Muscle of leg (tissue), 11 donors: ENCODE measurements around the gene ACTN2. TPM values are rescaled to one million over a fixed set of nuclear protein-coding genes. Genes with fewer than 3 reads are reported as not detected.
"Not testable (repeated sequence)": the region's sequence is repeated elsewhere in the genome, so short reads cannot be mapped to it uniquely, and the experiment has no call there.

Experiments used
- DNase-seq: peaks from one replicate; pipeline ENCODE4 v3.0.0; 2013
- H3K27ac ChIP-seq: one replicate; pipeline ENCODE4 v1.5.1; 2013; ENCODE audit warnings: mild to moderate bottlenecking, low read length, control low read depth
- H3K27me3 ChIP-seq: one replicate; pipeline ENCODE4 v1.6.1; 2013; ENCODE audit warnings: low read length; ENCODE audit not compliant: control insufficient read depth, insufficient read depth
- H3K36me3 ChIP-seq: one replicate; pipeline ENCODE4 v1.6.1; 2013; ENCODE audit warnings: low read length; ENCODE audit not compliant: control insufficient read depth, insufficient read depth
- H3K4me1 ChIP-seq: one replicate; pipeline ENCODE4 v1.6.1; 2013; ENCODE audit warnings: low read length; ENCODE audit not compliant: control insufficient read depth, insufficient read depth
- H3K4me3 ChIP-seq: one replicate; pipeline ENCODE4 v1.5.1; 2013; ENCODE audit warnings: low read length, control low read depth
- H3K9me3 ChIP-seq: replicated peaks from 2 replicates; pipeline ENCODE4 v1.6.1; 2013; ENCODE audit warnings: low read depth, low read length; ENCODE audit not compliant: control insufficient read depth
- WGBS: methylation state at CpG from one replicate; pipeline ENCODE4 v1.1.5; 2013; ENCODE audit warnings: missing lambda C conversion rate; ENCODE audit not compliant: insufficient coverage; 5-methylcytosine and 5-hydroxymethylcytosine counted together
- polyA plus RNA-seq, 8 donors: library from polyadenylated mRNA; unstranded; fragments of 120-200 nt; gene quantifications; one replicate each; pipeline versions ENCODE4 v1.2.1 to v1.2.3, GENCODE V29; 2013; ENCODE audit warnings: inconsistent platforms in 1 of 8, low replicate concordance in 1 of 8; ENCODE audit not compliant: insufficient read length in 8 of 8, insufficient read depth in 1 of 8
- total RNA-seq: library from RNA; stranded (reverse); fragments of 120-200 nt; gene quantifications from one replicate; pipeline ENCODE4 v1.2.4, GENCODE V29; 2013

The ACTN2 gene
- total and polyA plus RNA-seq, 9 donors: 522 to 1,966 (median 1,348) TPM

DNA sequence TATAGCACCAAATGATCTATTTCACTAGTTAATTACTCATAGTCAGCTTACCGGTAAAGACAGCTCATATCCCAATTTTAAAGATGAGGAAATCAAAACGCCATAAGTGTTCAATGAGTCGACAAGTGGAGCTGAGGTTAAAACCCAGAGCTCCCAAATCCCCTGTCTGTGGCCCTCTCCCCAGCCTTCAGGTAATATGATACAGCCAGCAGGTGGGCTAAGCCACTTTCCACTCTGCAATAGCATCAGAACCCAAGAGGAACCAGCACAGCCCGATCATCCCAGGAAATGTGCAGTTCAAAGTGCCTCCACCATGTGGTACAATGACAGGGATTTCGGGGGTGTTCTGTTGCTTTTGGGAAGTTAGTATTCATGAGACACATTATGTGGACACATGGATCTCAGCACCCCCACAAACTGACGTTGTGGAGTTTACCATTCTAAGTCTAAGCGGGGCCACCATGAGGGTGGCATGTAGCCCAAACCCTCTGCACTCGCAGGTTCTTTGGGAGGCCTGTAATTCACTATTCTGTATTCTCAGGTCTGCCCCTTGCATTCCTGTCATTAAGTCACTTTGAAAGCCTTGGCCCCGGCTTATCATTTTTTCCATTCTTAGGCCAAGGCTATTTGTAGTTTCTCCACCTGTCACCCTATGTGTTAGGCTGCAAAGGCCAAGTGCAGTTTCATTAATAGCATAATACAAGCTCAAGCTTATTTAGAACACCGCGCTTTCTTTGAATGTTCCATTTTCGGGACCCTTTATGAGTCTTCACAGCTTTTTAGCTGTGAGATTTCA is 26.3 kb upstream of the ACTN2 start:
- peak; percentile 65 for DNase-seq
- H3K36me3 ChIP-seq: no peaks in the 10 kb centered on the region
- H3K27ac ChIP-seq: peak overlapping the region; percentile 85
- 71% methylated on average over 6 of the region's 12 CpGs for WGBS
- H3K9me3 ChIP-seq: peaks cover 3% of the 10 kb centered on the region
- no peaks in the 10 kb centered on the region for H3K27me3 ChIP-seq
- peaks cover 23% of the 10 kb centered on the region for H3K4me1 ChIP-seq
- H3K4me3 ChIP-seq: peak overlapping the region; percentile 7

DNA sequence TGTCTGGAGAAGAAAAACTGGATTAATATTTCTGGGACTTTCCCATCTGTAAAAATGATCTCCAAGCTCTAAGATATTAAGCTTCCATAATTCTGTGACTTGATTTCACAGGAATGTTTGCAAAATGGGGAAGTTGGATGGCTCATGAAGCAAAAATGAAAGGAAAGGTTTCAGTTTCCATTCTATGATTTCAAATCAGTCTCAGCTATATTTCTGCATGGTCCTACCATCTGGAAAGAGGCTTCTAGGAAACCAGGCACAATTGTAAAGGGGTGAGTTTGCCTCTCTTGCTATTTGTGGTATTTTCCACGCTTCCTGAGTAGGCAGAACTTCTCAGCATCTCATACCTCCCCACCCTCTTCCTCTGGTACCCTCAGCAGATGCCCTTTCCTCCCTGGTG is 22.4 kb upstream of the ACTN2 start:
- DNase-seq: no peak
- Histone ChIP-seq H3K27me3 (no peaks in the 10 kb centered on the region), H3K4me3 (no peak overlapping the region), H3K9me3 (peaks cover 6% of the 10 kb centered on the region), H3K36me3 (no peaks in the 10 kb centered on the region), H3K27ac (no peak overlapping the region), H3K4me1 (peaks cover 5% of the 10 kb centered on the region)
- 30% methylated on average over 1 of the region's 1 CpG for WGBS

DNA sequence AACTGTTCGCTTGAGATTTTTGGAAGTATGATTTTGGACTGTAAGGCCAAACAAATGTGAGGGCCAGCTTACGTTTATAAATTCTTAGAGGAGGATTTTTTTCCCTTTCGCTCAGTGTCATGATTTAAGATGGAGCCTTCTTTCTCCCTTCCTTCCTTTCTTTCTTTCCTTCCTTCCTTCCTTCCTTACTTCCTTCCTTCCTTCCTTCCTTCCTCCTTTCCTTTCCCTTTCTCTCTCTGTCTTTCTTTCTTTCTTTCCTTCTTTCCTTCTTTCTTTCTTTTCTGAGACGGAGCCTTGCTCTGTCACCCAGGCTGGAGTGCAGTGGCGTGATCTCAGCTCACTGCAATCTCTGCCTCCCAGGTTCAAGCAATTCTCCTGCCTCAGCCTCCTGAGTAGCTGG is 17.4 kb upstream of the ACTN2 start:
- WGBS: 100% methylated on average over 3 of the region's 5 CpGs
- DNase-seq, H3K4me3 ChIP-seq, H3K4me1 ChIP-seq, H3K27me3 ChIP-seq, H3K9me3 ChIP-seq, H3K27ac ChIP-seq, H3K36me3 ChIP-seq: not testable (repeated sequence)

DNA sequence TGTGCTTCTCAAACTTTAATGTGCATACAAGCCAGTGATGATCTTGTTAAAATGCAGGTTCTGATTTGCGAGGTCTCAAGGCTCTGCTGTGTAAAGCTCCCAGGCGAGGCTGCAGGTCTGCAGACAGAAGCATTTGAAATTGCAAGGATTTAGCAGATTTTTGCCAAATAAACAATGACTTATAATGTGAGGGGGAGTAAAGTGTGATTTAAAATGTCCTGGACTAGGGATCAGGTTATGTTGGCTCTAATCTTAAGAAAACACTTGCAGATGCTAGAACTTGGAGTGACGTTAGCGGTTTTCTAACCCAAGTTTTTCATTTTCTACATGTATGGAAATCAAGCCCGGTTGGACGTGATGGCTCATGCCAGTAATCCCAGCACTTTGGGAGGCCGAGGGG is 16.2 kb upstream of the ACTN2 start:
- DNase-seq: peak; percentile 56
- peaks cover 2% of the 10 kb centered on the region for H3K4me1 ChIP-seq
- no peaks in the 10 kb centered on the region for H3K36me3 ChIP-seq
- H3K27me3 ChIP-seq: no peaks in the 10 kb centered on the region
- 61% methylated on average over 2 of the region's 7 CpGs for WGBS
- H3K9me3 ChIP-seq: peaks cover 3% of the 10 kb centered on the region
- no peak overlapping the region for H3K4me3 ChIP-seq
- no peak overlapping the region for H3K27ac ChIP-seq

DNA sequence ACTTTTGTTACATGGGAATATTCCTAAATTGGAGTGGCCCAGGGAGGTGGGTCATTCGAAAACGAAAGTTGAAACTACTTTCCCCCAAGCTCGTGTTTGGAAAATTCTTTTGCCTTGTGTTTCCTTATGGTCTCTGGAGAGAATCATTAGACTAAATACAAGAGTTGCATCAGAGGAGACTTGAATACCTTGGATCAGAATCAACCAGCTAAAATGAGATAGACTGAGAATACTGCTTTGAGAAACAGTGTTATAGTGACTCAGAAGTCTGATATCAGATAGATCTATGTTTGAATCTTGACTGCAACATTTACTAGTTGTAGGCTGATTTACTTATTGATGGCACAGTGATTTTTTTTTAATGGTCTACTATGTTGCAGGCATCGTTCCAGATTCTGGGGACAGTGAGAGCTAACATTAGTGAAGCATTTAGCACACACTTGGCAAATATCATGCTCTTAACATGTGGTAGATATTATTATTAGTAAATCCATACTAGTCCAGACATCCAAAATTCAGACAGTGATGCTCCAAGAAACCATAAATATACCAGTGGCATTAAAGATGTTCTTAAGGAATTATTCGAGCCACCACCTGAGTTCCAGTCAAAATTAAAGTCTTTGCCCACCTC is 12.9 kb upstream of the ACTN2 start:
- no peaks in the 10 kb centered on the region for H3K36me3 ChIP-seq
- no peaks in the 10 kb centered on the region for H3K27me3 ChIP-seq
- no peak overlapping the region for H3K27ac ChIP-seq
- DNase-seq: peak; percentile 75
- H3K9me3 ChIP-seq: no peaks in the 10 kb centered on the region
- peaks cover 2% of the 10 kb centered on the region for H3K4me1 ChIP-seq
- 38% methylated on average over 1 of the region's 5 CpGs for WGBS
- no peak overlapping the region for H3K4me3 ChIP-seq

DNA sequence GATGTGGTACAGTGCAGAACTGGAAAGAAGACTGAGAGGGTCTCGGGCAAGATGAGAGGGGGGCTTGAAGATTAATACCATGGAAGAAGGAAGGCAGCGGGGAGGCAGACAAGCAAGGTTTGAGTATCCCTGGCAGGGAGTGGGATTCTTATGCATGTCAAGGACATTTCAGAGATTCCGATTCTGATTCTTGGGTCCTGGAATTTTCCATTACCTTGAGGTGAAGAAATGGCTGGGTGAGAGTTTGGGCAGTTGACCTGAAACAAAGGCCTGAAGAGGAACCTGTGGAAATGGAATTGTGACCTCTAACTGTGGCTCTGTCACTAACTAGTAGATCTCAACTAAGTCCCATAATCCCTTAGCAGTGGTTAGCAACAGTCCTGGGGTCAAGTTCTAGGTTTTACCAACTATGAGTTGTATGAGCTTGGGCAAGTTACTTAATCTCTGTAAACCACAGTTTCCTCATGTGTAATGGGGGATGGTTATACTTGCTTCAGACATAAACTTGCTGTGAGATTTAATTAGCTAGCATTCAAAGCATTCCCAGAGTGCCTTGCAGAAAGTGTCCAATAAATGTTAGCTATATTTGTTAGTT is 8.6 kb upstream of the ACTN2 start:
- Histone ChIP-seq H3K4me3 (no peak overlapping the region), H3K9me3 (no peaks in the 10 kb centered on the region), H3K27ac (no peak overlapping the region), H3K27me3 (no peaks in the 10 kb centered on the region), H3K4me1 (no peaks in the 10 kb centered on the region), H3K36me3 (no peaks in the 10 kb centered on the region)
- WGBS: 61% methylated on average over 3 of the region's 3 CpGs
- DNase-seq: no peak

DNA sequence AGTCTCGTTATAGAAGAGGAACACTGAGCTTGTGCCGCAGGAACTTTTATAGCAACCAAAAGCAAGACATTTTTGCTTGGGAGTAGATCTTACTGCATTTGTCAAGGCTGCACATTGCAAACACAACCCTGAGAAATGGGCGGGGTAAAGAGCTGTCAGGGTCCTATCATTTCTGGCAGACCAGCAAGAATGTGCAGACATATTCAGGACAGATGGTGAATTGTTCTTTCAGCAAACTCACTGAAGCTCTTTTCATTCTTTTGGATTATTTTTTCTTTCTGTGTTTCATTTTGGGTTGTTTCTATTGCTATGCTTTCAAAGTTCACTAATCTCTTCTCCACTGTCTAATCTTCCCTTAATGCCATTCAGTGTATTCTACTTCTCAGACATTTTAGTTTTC is 5.1 kb upstream of the ACTN2 start:
- peaks cover 4% of the 10 kb centered on the region for H3K9me3 ChIP-seq
- H3K4me1 ChIP-seq: peaks cover 4% of the 10 kb centered on the region
- H3K4me3 ChIP-seq: no peak overlapping the region
- H3K27me3 ChIP-seq: no peaks in the 10 kb centered on the region
- 48% methylated on average over 2 of the region's 3 CpGs for WGBS
- no peak for DNase-seq
- H3K27ac ChIP-seq: no peak overlapping the region
- no peaks in the 10 kb centered on the region for H3K36me3 ChIP-seq

DNA sequence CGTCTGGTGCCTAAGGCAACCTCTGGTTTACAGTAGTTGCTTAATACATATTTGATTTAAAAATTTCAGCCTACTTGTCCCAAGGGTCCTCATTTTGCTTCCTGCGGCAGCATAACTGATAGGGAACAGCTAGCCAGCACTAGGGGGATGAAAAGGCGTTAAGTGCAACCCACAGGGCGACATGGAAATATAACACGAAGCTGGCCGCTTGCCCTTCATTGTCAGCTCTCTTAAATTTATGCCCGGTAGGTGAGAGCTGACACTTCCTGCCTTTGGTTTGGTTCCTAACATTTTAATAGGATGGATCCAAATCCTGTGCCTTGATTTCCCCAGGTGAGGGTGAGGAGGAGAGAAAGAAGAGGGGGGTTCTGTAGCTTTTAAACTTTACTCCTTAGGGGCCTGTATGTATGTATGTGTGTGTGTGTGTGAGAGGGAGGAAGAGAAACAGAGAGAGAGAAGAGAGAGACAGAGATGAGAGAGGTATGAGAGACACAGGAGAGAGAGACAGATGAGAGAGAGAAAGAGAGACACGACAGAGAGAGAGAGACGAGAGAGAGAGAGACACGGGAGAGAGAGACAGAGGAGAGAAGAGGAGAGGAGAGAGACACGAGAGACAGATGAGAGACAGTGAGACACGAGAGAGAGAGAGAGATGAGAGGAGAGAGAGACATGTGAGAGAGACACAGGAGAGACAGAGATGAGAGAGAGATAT is 938 bp upstream of the ACTN2 start:
- Histone ChIP-seq H3K36me3 (no peaks in the 10 kb centered on the region), H3K27me3 (peaks cover 10% of the 10 kb centered on the region), H3K4me1 (peaks cover 7% of the 10 kb centered on the region), H3K4me3 (peak overlapping the region; percentile 41), H3K9me3 (peaks cover 4% of the 10 kb centered on the region), H3K27ac (peak overlapping the region; percentile 87)
- DNase-seq: no peak
- 77% methylated on average over 9 of the region's 12 CpGs for WGBS

DNA sequence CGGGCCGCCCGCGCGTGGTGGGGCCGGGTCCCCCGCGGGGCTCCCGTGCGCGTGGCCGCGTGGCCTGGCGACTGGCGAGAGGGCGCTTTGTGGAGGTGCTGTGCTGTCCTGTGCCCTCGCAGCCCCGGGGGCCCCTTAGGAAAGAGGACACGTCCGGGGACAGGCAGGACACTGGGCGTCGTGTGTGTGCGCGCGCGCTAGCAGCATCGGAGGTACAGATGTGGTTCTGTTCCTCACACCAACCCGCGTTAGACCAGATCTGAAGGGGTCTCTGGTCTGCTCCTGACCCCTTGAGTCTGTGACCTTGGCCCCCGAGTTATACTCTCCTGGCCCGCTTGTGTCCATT is 489 bp downstream of the ACTN2 start:
- 11% methylated on average over 29 of the region's 31 CpGs for WGBS
- Histone ChIP-seq H3K27ac (peak overlapping the region; percentile 88), H3K27me3 (peaks cover 10% of the 10 kb centered on the region), H3K4me3 (peak overlapping the region; percentile 61), H3K4me1 (peaks cover 8% of the 10 kb centered on the region), H3K36me3 (peaks cover 2% of the 10 kb centered on the region), H3K9me3 (peaks cover 4% of the 10 kb centered on the region)
- no peak for DNase-seq

DNA sequence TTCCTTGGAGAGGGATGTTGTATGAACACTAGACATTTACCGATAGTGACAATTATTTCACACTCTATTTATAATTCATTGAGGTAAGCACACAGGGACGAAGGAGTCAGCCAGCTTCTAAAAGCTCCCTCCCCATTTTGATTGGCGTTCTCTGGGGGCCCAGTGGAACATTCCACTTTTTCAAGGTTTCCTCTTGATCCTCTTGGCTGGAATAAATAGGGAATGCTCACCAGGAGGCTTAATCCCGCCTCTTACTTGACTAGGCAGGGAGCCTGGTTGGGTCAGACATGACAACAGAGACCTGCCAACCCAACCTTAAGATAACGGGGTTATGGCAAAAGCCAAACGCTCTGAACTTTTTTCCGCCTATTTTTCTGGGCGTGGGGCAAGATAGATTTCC is 974 bp downstream of the ACTN2 start:
- H3K4me1 ChIP-seq: peaks cover 10% of the 10 kb centered on the region
- H3K36me3 ChIP-seq: peaks cover 2% of the 10 kb centered on the region
- H3K4me3 ChIP-seq: peak overlapping the region; percentile 61
- no peak for DNase-seq
- H3K27me3 ChIP-seq: peaks cover 10% of the 10 kb centered on the region
- 71% methylated on average over 6 of the region's 8 CpGs for WGBS
- peak overlapping the region; percentile 88 for H3K27ac ChIP-seq
- H3K9me3 ChIP-seq: peaks cover 4% of the 10 kb centered on the region
